HG02759 (cell line): ENCODE results near the gene PLOD3.

Experiments
- ATAC-seq: cut with Tn5 transposase; IDR thresholded peaks from one replicate; pipeline ENCODE4 v1.9.1; 2021; ENCODE audit warnings: mild to moderate bottlenecking, moderate library complexity; ENCODE audit not compliant: unreplicated experiment

Gene PLOD3

DNA sequence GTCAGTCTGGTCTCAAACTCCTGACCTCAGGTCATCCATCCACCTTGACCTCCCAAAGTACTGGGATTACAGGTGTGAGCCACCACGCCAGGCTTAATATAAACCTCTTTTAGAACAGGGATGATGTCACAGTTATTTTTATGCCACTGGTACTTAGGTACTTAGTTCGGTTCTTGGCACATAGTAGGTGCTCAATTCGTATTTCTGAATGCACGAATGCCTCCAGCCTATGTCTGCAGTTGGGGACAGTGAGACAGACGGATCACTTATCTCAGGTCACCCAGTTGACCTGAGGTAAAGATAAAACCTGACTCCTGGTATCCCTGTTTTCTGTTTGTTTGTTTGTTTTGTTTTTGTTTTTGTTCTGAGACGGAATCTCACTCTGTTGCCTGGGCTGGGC is 31.2 kb downstream of the PLOD3 start:
- no peak for ATAC-seq

DNA sequence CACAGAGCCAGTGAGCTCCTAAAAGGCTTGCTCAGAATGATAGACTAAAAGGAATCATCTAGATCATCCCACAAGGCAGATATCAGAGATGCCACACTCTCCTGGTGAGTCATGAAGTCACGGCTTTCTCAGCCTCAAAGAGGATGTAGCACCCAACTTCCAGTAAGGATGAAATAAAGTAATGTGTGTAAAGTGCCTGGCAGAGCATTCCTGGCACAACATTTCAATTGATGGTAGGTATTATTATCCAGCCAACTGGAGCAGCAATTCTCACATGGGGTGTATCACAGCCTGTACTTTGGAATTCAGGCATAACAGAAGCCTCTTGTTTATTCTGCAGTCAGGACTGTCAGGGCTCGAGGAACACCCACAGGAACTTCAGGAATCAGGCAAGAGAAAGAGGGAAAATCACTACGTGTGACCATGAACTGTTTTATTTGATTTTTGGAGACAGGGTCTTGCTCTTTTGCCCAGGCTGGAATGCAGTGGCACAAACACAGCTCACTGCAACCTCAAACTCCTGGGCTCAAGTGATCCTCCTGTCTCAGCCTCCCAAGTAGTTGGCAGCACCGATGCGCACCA is 32.0 kb downstream of the PLOD3 start:
- no peak for ATAC-seq

DNA sequence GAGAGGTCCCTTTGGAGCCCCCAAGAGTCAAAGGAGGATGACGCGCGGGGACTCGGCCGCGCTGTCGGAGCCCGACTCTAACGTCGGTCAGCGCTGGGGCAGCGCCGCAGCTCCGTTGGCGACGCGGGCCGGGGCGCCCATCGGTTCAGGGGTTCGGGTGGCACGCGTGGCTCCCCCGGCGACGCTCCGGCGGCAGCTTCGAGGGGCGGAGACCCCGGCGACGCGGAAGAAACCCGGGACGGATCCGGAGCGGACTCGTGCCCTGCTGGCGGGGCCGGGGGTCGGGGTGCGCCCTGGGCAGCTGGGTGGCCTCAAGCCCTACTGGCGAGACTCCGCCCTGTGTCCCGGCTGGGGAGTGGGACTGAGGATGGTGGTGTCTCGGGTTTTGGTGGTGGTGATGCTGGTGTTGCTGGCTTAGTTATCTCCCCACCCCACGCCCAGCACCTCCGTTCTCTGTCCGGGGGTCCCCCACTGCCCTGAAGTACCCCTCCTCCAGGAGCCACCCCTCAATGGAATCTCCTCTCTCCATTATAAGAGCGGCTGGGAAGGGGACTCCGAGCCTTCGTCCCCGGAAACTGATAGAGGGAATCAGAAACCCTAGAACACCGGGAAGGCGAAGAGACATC is 37.1 kb downstream of the PLOD3 start, which contains the start of gene NAT16:
Gene NAT16 (minus strand): TSS at position 164 of the 626 bp plus-strand sequence. CDS start 5,486 bp downstream, outside the sequence.
- no peak for ATAC-seq

DNA sequence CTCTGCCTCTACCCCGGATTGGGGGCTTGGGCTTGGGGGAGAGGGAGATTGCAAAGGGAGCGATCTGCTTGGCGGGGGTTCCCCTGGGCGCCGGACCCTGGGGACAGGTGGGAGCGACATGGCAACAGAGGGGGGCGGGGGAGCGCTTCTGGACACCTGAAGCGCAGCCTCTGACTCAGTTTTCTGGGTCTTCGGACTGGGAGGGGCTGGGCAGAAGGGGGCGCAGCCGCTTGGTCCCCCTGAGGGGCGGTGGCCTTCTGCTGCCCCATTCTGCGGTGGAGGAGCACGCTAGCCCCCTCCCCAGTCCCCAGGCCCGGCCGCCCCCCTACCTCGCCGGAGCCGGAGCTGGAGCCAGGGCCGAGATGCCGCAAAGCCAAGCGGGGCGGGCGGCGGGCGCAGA is 37.7 kb downstream of the PLOD3 start:
- no peak for ATAC-seq

DNA sequence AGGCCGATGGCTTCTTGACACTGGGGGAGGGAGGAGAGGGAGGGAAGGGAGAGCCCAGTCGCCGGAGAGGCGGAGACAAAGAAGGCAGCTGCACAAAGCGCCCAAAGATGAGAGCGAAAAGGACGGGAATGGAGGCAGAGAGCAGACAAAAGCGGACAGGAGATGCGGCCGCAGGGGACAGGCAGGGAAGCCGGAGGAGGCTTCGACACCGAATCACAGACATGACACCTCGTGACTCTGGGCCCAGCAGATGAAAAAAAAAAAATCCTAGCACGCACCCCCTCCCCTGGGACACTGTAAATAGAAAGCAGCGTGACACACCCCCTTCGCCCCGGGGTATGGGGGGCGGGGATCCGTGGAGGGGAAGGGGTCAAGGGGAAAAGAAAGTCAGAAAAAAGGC is 38.3 kb downstream of the PLOD3 start:
- ATAC-seq = no peak

DNA sequence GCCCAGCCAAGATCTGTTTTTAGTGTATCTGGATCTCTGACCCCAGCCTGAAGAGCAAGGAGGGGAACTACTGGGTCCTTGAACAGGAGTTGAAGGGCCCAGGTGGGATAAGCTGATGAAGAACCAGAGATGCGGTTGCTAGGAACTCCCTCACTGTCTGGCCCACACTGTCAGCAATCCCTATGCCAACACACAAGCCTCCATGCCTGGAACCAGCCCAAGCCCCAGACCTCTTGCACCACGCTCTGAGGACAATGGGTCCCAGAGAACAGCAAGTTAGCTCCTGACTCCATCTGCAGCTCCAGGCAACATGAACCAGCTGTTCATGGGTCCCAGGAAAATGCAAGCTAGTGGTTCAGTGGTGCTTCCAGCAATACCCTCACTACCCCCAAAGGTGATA is 39.7 kb downstream of the PLOD3 start:
- no peak for ATAC-seq

DNA sequence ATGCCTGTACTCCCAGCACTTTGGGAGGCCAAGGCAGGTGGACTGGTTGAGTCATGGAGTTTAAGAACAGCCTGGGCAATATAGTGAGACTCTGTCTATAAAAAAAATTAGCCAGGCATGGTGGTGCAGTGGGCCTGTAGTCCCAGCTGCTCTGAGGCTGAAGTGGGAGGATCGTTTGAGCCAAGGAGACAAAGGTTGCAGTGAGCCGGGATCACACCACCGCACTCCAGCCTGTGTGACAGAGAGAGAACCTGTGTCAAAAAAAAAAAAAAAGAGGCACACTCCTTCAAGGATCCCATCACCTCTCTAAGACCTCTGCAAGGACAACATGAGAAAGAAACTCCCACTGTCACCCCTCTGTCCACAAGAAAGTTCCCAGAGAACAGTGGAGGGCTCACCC is 41.7 kb downstream of the PLOD3 start:
- no peak for ATAC-seq

DNA sequence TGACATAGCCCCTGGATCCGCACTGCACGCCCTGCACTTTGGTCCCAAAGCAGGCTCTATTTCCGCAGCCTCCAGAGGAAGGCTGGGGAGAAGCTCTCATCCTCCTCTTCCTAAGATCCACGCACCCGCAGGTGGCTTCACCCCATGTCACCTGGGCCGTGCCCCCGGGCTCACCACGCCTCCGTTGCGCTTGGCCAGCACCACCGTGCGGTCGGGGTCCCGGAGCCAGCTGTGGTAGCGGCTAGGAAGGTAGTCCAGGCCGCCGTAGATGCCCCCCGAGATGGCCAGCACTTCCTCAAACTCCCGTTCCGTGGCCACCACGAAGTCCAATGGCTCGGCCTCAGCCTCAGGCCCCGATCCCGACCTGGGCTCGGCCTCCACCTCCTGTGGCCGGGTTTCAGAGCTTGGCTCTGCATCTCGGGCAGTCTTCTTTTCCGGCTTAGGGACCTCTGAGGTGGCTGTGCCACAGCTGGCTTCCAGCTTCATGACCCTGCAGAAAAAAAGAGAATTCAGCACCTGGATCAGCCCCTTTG is 43.0 kb downstream of the PLOD3 start:
- no peak for ATAC-seq

DNA sequence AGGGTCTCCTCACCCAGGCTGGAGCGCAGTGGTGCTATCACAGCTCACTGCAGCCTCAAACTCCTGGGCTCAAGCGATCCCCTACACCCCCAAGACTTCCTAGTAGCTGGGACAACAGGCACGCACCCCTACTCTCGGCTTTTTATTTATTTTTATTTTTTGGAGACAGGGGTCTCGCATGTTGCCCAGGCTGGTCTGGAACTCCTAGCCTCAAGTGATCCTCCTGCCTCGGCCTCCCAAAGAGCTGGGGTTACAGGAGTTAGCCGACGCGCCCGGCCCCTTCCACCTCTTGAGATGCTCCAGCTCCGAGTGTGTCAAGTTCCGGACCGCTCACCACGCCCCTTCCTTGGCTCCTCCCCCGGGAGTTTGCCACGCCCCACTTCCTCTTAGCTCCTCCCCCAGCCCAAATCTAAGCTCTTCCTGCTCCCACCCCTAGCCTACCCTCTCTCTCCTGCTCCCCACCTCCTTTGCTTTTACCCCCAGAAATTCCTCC is 43.6 kb downstream of the PLOD3 start:
- ATAC-seq = no peak

DNA sequence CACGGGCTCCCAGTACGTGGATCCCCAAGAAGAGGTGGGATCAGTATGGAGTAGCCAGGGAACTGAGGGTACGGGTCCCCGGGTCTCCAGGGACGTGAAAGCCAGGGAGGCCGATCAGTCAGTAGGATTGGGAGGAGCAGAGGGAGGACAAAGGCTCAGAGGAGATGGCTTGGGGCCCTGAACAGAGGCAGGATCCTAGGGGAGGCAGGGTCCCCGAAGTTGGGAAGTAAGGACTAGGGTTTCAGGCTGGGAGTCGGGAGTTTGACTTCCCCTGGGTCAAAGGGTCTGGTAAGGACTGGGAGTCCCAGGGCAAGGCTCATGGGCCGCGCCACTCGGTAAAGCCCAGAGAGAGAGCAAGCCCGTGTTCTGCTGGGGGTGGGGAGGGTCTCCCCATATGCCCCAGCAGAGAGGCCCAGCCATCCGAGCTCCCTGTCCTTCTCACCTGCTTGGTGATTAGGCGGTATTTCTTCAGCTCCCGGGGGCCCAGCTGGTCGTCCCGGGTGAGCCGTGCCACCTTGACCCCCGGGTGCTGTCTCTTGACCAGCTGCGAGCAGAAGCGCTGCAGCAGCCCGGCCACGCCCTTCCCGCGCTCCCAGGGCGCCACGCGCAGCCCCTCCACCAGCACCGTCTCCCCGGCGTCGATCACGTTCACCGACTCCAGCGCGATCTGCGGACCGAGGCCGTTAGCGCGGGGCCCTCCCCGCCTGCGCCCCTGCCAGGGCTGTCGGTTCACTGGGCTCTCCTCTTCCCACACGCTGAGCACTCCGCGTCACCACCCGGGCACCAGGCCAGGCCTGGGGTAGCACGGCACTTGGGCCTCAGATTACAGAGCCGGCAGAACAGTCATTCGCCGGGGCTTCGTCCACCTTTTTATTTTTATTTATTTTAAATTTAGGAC is 44.3 kb downstream of the PLOD3 start:
- no peak for ATAC-seq

DNA sequence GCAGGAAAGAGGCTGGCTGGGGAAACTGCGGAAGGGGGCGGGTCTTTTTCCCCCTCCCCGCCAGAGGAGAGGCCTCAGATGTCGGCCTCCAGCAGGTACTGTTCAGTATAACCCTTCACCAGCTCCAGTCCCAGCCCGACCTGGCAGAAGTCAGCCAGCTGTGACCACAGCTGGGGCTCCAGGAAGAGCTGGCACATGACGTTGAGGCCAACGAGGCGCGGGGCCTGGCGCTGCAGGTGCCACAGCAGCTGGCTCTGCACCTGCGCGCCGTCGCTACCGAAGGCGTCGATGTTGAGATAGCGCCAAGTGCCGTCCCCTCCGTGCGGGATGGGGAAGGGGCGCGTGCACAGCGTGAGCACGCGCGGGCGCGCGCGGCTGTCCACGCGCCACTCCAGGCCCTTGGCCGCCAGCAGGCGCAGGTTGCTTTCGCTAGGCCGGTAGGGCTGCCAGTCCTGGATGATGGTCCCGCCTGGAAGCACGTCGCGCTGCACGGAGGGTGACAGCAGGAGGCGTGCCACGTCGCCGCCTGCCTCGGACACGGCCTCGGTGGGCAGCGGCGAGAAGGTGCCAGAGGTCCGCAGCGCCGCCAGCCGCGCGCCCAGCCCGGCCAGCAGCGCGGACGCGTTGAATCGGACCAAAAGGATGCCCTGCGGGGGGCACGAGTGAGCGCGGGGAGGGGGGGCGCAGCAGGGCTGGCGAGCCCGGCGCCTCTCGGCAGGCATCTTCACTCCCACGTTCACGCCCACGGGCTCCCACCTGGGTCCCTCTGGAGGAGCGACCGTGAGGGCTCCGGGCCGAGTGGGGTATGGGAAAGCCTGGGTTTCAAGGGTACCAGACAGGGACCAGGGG is 45.2 kb downstream of the PLOD3 start:
- ATAC-seq = no peak

DNA sequence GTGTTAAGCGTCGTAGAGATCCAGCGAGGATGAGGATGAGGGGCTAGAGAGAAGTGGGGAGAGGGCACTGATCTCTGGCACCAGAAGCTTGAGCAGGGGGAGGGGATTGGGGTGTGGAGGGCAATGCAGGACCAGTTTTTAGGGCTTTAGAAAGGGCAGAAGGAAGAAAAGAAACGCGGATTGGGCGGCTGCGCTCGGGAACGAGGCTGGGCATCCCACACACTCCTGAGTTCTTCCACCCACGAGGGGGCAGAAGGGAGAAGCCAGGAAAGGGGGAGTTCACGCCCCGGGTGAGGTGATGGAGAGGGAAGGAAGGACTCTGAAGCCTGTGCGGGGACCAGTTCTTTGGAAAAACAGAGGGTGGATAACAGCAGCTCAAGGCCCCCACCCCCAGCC is 45.9 kb downstream of the PLOD3 start:
- ATAC-seq = no peak

DNA sequence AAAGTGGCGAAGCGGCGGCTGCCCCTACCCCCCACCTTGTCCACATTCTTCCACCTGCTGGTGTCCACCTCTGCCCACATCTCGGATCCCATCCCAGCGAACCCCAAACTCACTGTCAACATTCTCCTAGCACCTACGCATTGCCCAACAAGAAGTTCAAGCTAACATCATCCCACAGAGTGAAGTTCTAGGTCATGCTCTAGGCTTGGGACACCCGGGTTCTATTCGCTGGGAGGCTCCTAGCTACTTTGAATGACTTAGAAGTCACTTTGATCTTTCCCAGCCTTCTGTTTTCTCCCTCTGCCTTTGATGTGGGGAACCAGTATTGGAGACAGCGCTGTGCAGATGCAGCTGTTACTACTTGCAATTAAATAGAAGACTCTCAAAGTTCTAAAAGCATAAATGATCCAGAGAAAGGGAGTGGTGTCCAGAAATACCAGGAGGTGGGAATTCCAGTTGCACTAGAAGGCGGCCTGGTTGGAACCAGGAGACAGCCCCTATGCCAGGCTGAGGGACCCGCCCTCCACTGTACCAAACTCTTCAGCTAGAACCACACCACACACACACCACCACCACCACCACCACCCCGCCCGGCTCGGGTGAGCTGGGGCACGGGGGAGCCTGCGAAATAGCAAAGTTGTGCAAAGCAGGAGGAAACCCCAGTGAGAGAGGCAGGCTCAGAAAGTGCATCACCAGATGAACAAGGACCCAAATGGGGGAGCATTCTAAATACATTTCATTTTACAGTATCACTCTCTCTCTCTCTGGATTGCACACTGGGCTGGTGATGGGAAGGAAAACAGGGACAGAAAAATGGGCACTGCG is 46.6 kb downstream of the PLOD3 start:
- ATAC-seq = no peak

DNA sequence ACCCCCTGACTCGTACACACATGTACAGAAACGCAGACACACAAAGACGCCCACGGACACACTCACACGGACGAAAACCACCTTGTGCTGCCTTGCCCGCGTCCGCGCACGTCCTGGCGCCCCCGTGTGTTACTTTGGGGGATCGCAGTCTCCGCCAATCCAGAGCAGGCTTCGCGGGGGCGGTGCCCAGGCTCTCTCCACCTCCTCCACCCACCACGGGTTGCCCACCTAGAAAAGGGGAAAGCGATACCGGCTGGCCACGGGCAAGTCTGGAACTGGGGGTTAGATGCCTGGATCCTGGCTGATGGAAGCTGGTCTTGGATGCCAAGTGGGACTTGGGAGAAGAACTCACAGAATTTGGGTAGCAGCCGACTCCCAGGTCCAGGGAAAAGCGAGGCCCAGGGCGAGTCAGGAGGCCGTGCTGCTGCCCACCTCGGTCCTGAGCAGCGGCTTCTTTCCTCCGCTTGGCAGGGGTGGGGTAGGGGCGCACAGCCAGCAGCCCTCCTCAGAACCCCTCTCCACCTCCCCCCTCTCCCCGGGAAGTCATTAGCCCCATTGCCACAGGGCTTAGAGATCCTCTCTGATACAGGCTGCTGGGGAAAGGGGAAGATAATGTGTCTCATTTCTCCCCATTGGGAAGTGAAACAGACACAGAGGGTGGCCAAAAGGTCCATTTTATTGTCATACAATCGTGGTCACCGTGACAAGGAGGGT is 47.4 kb downstream of the PLOD3 start:
- peak; percentile 37 for ATAC-seq

DNA sequence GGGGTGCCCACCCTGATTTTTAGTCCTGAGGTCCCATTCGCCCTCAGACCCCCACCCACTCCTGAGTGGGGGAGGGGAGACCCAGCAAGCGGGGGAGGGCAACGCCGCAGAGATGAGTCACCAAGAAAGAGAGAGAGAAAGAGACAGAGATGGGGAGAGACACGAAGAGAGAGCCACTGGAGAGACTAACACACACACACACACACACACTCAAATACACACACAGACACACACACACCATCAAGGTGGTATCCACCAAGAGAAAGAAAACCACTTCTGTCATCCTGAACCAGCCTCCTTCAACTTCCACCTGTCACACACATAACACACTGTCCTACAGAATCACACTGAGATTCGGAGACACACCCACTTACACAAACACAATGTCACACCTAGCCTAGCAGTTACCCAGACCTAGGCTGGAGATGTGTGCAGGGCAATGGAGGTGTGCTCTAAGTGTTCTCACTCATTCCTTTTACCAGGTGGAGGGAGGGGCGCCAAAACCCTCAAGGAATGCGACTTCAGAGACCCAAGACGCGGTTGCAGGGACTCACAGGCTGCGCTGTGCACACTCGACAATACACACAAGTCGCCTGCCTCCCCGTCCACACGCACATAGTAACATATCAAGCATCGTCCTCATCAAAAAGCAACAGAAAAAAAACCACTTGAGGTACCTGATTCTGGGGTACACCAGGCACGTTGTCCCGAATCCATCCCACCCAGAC is 48.1 kb downstream of the PLOD3 start:
- no peak for ATAC-seq

DNA sequence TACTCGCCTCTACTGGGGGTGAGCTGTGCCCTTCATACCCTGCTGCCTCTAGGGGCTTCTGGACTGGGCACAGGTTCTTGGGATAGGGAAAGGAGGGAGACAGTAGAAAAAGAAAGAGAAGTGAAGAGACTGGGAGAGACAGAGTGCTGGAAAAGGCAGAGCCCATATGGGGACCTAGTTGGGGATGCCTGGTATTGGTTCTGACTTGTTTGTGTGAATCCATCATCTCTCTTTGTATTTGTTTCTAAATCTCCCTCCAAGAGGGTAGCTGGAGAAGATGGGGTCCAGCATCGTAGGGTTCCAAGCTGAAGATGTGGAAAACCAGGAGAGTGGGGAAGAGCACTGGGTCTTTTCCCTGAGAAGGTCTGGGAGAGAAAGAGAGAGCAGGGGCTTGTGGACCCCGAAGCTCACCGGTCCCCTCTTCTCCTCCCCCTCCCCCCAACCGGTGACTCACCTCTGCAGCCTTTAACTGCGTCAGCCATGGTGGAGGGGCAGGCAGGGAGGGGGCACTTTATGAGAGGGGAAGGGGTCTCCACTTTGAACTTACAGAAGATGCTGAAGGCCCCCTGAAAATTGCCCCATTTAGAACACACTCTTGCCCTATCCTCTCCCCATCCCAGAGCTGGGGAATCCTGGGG is 48.9 kb downstream of the PLOD3 start:
- no peak for ATAC-seq

DNA sequence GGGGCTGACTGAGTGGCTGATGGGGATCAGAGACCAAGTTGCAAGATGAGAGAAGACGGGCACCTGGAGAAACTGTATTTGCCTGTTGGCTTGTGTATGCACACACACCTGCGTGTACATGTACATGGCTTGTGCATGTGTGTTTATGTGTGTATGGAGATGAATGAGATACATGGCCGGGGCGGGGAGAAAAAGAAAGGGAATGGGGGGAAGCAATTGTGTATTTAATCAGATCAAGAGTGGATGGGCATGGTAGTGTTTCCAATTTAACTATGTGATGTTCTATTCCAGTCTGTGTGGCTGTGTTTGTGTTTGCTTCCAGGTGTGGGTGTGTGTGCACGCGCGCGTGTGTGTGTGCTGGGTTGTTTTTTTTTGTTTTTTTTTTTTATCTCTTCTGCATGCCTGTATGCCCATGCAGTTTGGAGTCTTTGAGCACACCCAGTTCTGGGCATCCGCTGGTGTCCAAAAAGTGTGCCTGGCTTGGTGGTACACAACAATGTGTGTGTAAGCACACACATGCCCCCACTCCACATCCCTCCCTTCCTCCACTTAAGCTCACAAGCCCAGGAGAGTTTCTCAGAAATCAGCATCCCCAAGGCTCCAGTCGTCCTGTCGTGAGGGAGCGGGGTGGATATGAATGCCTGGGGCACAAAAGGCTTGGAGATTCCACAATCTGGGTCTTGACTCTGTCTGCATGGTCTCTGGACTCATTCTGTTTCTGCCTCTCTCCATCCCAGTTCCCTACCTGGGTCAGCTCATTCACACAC is 49.6 kb downstream of the PLOD3 start:
- no peak for ATAC-seq
